Endothelial cell of umbilical vein (primary cell): Measurements from ENCODE around the gene COL20A1. TPM values are rescaled to one million over a fixed set of nuclear protein-coding genes. Genes with fewer than 3 reads are reported as not detected.

Experiments
- BruUV-seq: library from RNA; stranded (reverse); fragments of 400-500 nt; replicated peaks from 2 replicates; lab custom pipeline; 2021; lab: Mats Ljungman, UMichigan
- CTCF ChIA-PET: fragments of 300-600, 350-600 bp; sonication (Branson Sonifier 250); formaldehyde crosslinking; loops from one replicate; lab custom pipeline; 2021; ENCODE audit warnings: antibody characterized with exemption, inconsistent platforms; lab: Charles Lee
- POLR2A ChIA-PET: fragments of 300-600, 350-600 bp; sonication (Branson Sonifier 250); formaldehyde crosslinking; loops from one replicate; lab custom pipeline; 2021; ENCODE audit warnings: antibody characterized with exemption, inconsistent platforms; lab: Charles Lee
- DNase-seq: peaks from one replicate; pipeline ENCODE4 v3.0.0-alpha.2; 2011; ENCODE audit warnings: low read depth, low spot score
- FAIRE-seq: peaks from 2 replicates; lab custom pipeline; 2011; peaks lifted over from hg19 to GRCh38; lab: Jason Lieb, UNC
- H2AFZ ChIP-seq: 2 replicates; pipeline ENCODE4 v1.6.0; 2012; ENCODE audit warnings: low read depth, low read length, control low read depth, inconsistent platforms
- H3K27ac ChIP-seq: 2 replicates; pipeline ENCODE4 v1.5.1; 2011; ENCODE audit warnings: low read depth, mild to moderate bottlenecking, control low read depth, low read length, moderate library complexity; ENCODE audit not compliant: insufficient read depth
- H3K27me3 ChIP-seq, 2 experiments: 2 replicates each; pipeline versions ENCODE4 v1.6.0 to v1.6.1; 2011; ENCODE audit warnings: low read length in 2 of 2, mixed read lengths in 1 of 2; ENCODE audit not compliant: control insufficient read depth in 2 of 2, insufficient read depth in 2 of 2
- H3K36me3 ChIP-seq, 2 experiments: 2 replicates in 1 of 2; 3 replicates in 1 of 2; pipeline ENCODE4 v1.5.1; 2011; ENCODE audit warnings: low read length in 2 of 2, mild to moderate bottlenecking in 1 of 2, moderate library complexity in 1 of 2; ENCODE audit not compliant: control insufficient read depth in 2 of 2, insufficient read depth in 2 of 2; ENCODE audit errors: extremely low read depth in 1 of 2
- H3K4me1 ChIP-seq: 3 replicates; pipeline ENCODE4 v1.5.1; 2011; ENCODE audit warnings: mild to moderate bottlenecking, low read length; ENCODE audit not compliant: control insufficient read depth, insufficient read depth; ENCODE audit errors: extremely low read depth
- H3K4me2 ChIP-seq: 2 replicates; pipeline ENCODE4 v1.6.1; 2011; ENCODE audit warnings: low read length, control low read depth, mixed read lengths; ENCODE audit not compliant: insufficient read depth
- H3K4me3 ChIP-seq, 3 experiments: fragments of 200-600 bp in 1 of 3; sonication (generic), shearing (Covaris generic) in 1 of 3; replicated peaks in 1 of 3; 2 replicates each; pipeline ENCODE4 v1.5.1; 2011 to 2016; ENCODE audit warnings: control low read depth in 3 of 3, low read length in 3 of 3, mild to moderate bottlenecking in 2 of 3, inconsistent platforms in 1 of 3, low read depth in 1 of 3, moderate library complexity in 1 of 3; ENCODE audit not compliant: insufficient read depth in 1 of 3
- H3K79me2 ChIP-seq: 2 replicates; pipeline ENCODE4 v1.6.0; 2012; ENCODE audit warnings: low read length, inconsistent platforms; ENCODE audit not compliant: control insufficient read depth, insufficient read depth
- H3K9ac ChIP-seq: replicated peaks from 2 replicates; pipeline ENCODE3; 2011; ENCODE audit warnings: low read length, control low read depth; ENCODE audit not compliant: insufficient read depth; ENCODE audit errors: extremely low read depth
- H3K9me1 ChIP-seq: replicated peaks from 3 replicates; pipeline ENCODE4 v1.6.0; 2011; ENCODE audit warnings: mild to moderate bottlenecking, low read length; ENCODE audit not compliant: control insufficient read depth, insufficient read depth; ENCODE audit errors: extremely low read depth
- H3K9me3 ChIP-seq: replicated peaks from 2 replicates; pipeline ENCODE4 v1.5.1; 2012; ENCODE audit warnings: low read length, inconsistent platforms; ENCODE audit not compliant: control insufficient read depth, insufficient read depth
- H4K20me1 ChIP-seq: replicated peaks from 2 replicates; pipeline ENCODE3; 2011; ENCODE audit warnings: mild to moderate bottlenecking, low read length; ENCODE audit not compliant: control insufficient read depth, insufficient read depth; ENCODE audit errors: extremely low read depth
- EZH2 ChIP-seq: IDR thresholded peaks from 2 replicates; pipeline ENCODE4 v1.6.1; 2012; ENCODE audit warnings: borderline replicate concordance, low read depth, mild to moderate bottlenecking, moderate library complexity, low read length, inconsistent platforms; ENCODE audit not compliant: severe bottlenecking
- FOS ChIP-seq: IDR thresholded peaks from 2 replicates; pipeline ENCODE4 v1.6.1; 2011; ENCODE audit warnings: mild to moderate bottlenecking, low read length, moderate library complexity, borderline replicate concordance; ENCODE audit not compliant: insufficient read depth
- GATA2 ChIP-seq: IDR thresholded peaks from 2 replicates; pipeline ENCODE4 v1.7.0; 2011; ENCODE audit warnings: low read depth, mild to moderate bottlenecking, moderate library complexity, mixed read lengths, low read length; ENCODE audit not compliant: insufficient read length, insufficient read depth
- JUN ChIP-seq: IDR thresholded peaks from 2 replicates; pipeline ENCODE4 v1.6.1; 2011; ENCODE audit warnings: borderline replicate concordance, low read depth; ENCODE audit not compliant: insufficient read length, insufficient read depth
- MYC ChIP-seq: IDR thresholded peaks from one replicate; pipeline ENCODE4 v1.6.1; 2011; ENCODE audit warnings: mild to moderate bottlenecking, low read depth, low read length
- POLR2A ChIP-seq: IDR thresholded peaks from 2 replicates; pipeline ENCODE4 v1.6.1; 2012; ENCODE audit warnings: low read depth, mild to moderate bottlenecking, control low read depth, low read length
- POLR2AphosphoS5 ChIP-seq: IDR thresholded peaks from 2 replicates; pipeline ENCODE4 v1.6.1; 2012; ENCODE audit warnings: low read depth, mild to moderate bottlenecking, control low read depth, low read length, moderate library complexity; ENCODE audit not compliant: insufficient read depth
- dilution Hi-C: fragments of 300-500 bp; cut with MboI; formaldehyde crosslinking; loops from one replicate; pipeline ENCODE4 v1.15.0; 2019; ENCODE audit warnings: low sequenced_read_pairs; ENCODE audit not compliant: extremely low pct_ligation_motif_present
- intact Hi-C: fragments of 100-400 bp; cut with micrococcal nuclease; formaldehyde crosslinking; loops from one replicate; pipeline ENCODE4 v1.10.0; 2022
- polyA plus RNA-seq, 4 experiments: library from polyadenylated mRNA; depleted of rRNA in 3 of 4; stranded (reverse) in 3 of 4; unstranded in 1 of 4; fragments of >200 nt; gene quantifications; 2 replicates each; pipeline versions ENCODE4 v1.2.1 to v1.2.3, GENCODE V29; 2011 to 2012; ENCODE audit warnings: missing spikeins in 1 of 4
- total RNA-seq: library from RNA; stranded (reverse); gene quantifications from 2 replicates; pipeline ENCODE4 v1.2.3, GENCODE V29; 2021
- TF ChIP-seq, protein P1 (sequence below), 2 donors: IDR thresholded peaks; 1 replicate in 1 of 2; 2 replicates in 1 of 2; pipeline ENCODE4 v1.5.1; 2011; ENCODE audit warnings: low read length in 2 of 2, mild to moderate bottlenecking in 2 of 2, moderate library complexity in 2 of 2, control low read depth in 1 of 2, inconsistent platforms in 1 of 2, low read depth in 1 of 2; ENCODE audit not compliant: insufficient read depth in 1 of 2; ENCODE audit errors: extremely low read depth in 1 of 2
- TF ChIP-seq, protein P2 (sequence below): IDR thresholded peaks from 2 replicates; pipeline ENCODE4 v1.6.1; 2011; ENCODE audit not compliant: insufficient read depth, insufficient read length

The COL20A1 gene
- total and polyA plus RNA-seq, 2 donors (not counting 3 experiments of a cell fraction or from before 2014, with no cell fraction given), result not detected

GRCh38 chr20:63277466-63278272 is 15.3 kb upstream of the COL20A1 start:
- H2AFZ ChIP-seq, result no peak overlapping the region
- dilution Hi-C loops (no loop called here), intact Hi-C loops (no loop called here)
- peaks cover 6% of the 10 kb centered on the region for H3K4me1 ChIP-seq
- no peaks in the 10 kb centered on the region for H3K9me3 ChIP-seq
- DNase-seq (no peak), FAIRE-seq (no peak)
- no TSS peak for BruUV-seq
- no peak overlapping the region for H3K4me3 ChIP-seq
- H3K9me1 ChIP-seq, result no peaks in the 10 kb centered on the region
- H3K4me2 ChIP-seq, result no peak overlapping the region
- POLR2A ChIA-PET, result no interaction called here
- no peak for TF ChIP-seq POLR2AphosphoS5
- TF ChIP-seq GATA2, result no peak
- no peak for TF ChIP-seq FOS
- no peak for TF ChIP-seq POLR2A
- TF ChIP-seq MYC, result no peak
- TF ChIP-seq JUN, result no peak
- TF ChIP-seq, protein P1, sequence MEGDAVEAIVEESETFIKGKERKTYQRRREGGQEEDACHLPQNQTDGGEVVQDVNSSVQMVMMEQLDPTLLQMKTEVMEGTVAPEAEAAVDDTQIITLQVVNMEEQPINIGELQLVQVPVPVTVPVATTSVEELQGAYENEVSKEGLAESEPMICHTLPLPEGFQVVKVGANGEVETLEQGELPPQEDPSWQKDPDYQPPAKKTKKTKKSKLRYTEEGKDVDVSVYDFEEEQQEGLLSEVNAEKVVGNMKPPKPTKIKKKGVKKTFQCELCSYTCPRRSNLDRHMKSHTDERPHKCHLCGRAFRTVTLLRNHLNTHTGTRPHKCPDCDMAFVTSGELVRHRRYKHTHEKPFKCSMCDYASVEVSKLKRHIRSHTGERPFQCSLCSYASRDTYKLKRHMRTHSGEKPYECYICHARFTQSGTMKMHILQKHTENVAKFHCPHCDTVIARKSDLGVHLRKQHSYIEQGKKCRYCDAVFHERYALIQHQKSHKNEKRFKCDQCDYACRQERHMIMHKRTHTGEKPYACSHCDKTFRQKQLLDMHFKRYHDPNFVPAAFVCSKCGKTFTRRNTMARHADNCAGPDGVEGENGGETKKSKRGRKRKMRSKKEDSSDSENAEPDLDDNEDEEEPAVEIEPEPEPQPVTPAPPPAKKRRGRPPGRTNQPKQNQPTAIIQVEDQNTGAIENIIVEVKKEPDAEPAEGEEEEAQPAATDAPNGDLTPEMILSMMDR (IDR thresholded peaks at IDR 0.05; ENCODE audit: extremely low read depth in 1 of 2, insufficient read depth in 1 of 2, low read depth in 1 of 2, low read length in 2 of 2), result no peak
- TF ChIP-seq, protein P2, sequence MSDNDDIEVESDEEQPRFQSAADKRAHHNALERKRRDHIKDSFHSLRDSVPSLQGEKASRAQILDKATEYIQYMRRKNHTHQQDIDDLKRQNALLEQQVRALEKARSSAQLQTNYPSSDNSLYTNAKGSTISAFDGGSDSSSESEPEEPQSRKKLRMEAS, result no peak
- no peak for TF ChIP-seq EZH2
- peaks cover 2 to 51% of the 10 kb centered on the region in 2 experiments for H3K36me3 ChIP-seq
- H3K79me2 ChIP-seq, result peaks cover 47% of the 10 kb centered on the region
- no peaks in the 10 kb centered on the region for H3K27me3 ChIP-seq
- no peaks in the 10 kb centered on the region for H4K20me1 ChIP-seq
- no peak overlapping the region for H3K27ac ChIP-seq
- H3K9ac ChIP-seq, result no peak overlapping the region
- CTCF ChIA-PET, result interaction anchor here (1.7 kb wide), 1 partner anchor 54 kb away, joined by 10 read pairs; no protein-coding TSS in a partner anchor
